Esophagus squamous epithelium (tissue), 4 donors: ENCODE results near the gene BRIP1.

Experiments
- POLR2A ChIP-seq, 4 donors: fragments of 450-650 bp; IDR thresholded peaks; one replicate each; pipeline ENCODE4 v1.6.1; 2017; ENCODE audit warnings: antibody characterized with exemption in 4 of 4, mild to moderate bottlenecking in 4 of 4, moderate library complexity in 3 of 4
- TF ChIP-seq, protein P1 (sequence below), 6 experiments: fragments of 450-650 bp in 4 of 6; fragments of 200-600 bp in 2 of 6; sonication (generic) in 2 of 6; IDR thresholded peaks; one replicate each; pipeline ENCODE4 v1.5.1; 2016 to 2019; ENCODE audit warnings: antibody characterized with exemption in 6 of 6, mild to moderate bottlenecking in 4 of 6, moderate library complexity in 4 of 6

DNA sequence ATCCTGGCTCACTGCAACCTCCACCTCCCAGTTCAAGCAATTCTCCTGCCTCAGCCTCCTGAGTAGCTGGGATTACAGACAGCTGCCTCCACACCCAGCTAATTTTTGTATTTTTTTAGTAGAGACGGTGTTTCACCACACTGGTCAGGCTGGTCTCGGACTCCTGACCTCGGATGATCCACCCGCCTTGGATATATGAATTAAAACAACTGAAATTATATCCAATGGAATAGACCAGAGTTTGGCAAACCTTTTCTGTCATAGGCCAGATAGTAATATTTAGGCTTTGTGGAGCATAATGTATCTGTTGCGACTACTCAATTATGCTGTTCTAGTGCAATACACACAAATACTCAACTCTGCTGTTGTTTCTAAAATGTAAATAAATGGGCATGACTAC lies 178.5 kb downstream of the BRIP1 start:
- TF ChIP-seq, protein P1, sequence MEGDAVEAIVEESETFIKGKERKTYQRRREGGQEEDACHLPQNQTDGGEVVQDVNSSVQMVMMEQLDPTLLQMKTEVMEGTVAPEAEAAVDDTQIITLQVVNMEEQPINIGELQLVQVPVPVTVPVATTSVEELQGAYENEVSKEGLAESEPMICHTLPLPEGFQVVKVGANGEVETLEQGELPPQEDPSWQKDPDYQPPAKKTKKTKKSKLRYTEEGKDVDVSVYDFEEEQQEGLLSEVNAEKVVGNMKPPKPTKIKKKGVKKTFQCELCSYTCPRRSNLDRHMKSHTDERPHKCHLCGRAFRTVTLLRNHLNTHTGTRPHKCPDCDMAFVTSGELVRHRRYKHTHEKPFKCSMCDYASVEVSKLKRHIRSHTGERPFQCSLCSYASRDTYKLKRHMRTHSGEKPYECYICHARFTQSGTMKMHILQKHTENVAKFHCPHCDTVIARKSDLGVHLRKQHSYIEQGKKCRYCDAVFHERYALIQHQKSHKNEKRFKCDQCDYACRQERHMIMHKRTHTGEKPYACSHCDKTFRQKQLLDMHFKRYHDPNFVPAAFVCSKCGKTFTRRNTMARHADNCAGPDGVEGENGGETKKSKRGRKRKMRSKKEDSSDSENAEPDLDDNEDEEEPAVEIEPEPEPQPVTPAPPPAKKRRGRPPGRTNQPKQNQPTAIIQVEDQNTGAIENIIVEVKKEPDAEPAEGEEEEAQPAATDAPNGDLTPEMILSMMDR (IDR thresholded peaks at IDR 0.05) = no peak
- no peak for TF ChIP-seq POLR2A (IDR thresholded peaks at IDR 0.05)
